Left ventricle myocardium inferior (tissue), 1 donor: Measurements from ENCODE around the gene NFKBIB. TPM values are rescaled to one million over a fixed set of nuclear protein-coding genes. Genes with fewer than 3 reads are reported as not detected.
"Not testable (repeated sequence)": the region's sequence is repeated elsewhere in the genome, so short reads cannot be mapped to it uniquely, and the experiment has no call there.

Source experiments
- DNase-seq: peaks from one replicate; pipeline ENCODE4 v3.0.0-alpha.2; 2020
- H3K27ac ChIP-seq: fragments of 200-600 bp; replicated peaks from 2 replicates; pipeline ENCODE4 v1.8.0; 2021
- H3K27me3 ChIP-seq: fragments of 200-600 bp; 2 replicates; pipeline ENCODE4 v1.8.0; 2021; ENCODE audit warnings: low read depth
- H3K36me3 ChIP-seq: fragments of 200-600 bp; 2 replicates; pipeline ENCODE4 v1.8.0; 2021
- H3K4me1 ChIP-seq: fragments of 200-600 bp; 2 replicates; pipeline ENCODE4 v1.8.0; 2021
- H3K4me3 ChIP-seq: fragments of 200-600 bp; 2 replicates; pipeline ENCODE4 v1.8.0; 2021; ENCODE audit warnings: mild to moderate bottlenecking, moderate library complexity
- H3K9me3 ChIP-seq: fragments of 200-600 bp; replicated peaks from 2 replicates; pipeline ENCODE4 v1.8.0; 2021
- intact Hi-C: fragments of 100-400 bp; cut with micrococcal nuclease; formaldehyde crosslinking; loops from one replicate; pipeline ENCODE4 v1.11.0; 2022
- total RNA-seq: library from RNA; stranded (reverse); fragmentation: NEBNext Ultra II Directional; extraction: Animal tissue kit (Norgen Biotek cat#: 25700); gene quantifications from one replicate; pipeline ENCODE4 v1.2.1, GENCODE V29; 2021
- TF ChIP-seq, protein P1 (sequence below): fragments of 200-600 bp; IDR thresholded peaks from 2 replicates; pipeline ENCODE4 v1.8.0; 2021; ENCODE audit warnings: antibody characterized with exemption, mild to moderate bottlenecking, borderline replicate concordance
- donor health status: DM: no; HTN: yes; CAD: no; lungs with severe emphysema.

NFKBIB gene
- total RNA-seq, 1 donor from 2014 or later = 18.4 TPM

DNA sequence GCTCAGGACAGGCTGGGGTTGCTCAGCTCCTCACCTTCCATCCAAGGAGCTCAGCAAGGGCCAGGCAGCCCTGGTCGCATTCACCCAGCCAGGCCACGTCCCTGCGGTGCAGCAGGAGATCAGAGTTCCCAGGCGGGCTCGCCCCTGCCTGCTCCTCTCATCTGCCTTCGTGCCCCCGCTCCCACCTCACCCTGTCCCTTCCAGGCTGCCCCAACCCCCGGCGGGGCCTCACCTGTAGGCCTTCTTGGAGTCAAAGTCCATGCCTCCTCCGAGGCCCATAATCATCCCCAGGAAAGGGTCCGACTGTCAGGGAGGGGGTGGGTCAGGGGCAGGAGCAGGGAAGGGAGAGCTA is 20.4 kb upstream of the NFKBIB start:
- DNase-seq = no peak
- peaks cover 54% of the 10 kb centered on the region for H3K36me3 ChIP-seq
- TF ChIP-seq, protein P1, sequence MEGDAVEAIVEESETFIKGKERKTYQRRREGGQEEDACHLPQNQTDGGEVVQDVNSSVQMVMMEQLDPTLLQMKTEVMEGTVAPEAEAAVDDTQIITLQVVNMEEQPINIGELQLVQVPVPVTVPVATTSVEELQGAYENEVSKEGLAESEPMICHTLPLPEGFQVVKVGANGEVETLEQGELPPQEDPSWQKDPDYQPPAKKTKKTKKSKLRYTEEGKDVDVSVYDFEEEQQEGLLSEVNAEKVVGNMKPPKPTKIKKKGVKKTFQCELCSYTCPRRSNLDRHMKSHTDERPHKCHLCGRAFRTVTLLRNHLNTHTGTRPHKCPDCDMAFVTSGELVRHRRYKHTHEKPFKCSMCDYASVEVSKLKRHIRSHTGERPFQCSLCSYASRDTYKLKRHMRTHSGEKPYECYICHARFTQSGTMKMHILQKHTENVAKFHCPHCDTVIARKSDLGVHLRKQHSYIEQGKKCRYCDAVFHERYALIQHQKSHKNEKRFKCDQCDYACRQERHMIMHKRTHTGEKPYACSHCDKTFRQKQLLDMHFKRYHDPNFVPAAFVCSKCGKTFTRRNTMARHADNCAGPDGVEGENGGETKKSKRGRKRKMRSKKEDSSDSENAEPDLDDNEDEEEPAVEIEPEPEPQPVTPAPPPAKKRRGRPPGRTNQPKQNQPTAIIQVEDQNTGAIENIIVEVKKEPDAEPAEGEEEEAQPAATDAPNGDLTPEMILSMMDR = no peak
- H3K4me1 ChIP-seq = peaks cover 17% of the 10 kb centered on the region
- no peak overlapping the region for H3K27ac ChIP-seq
- intact Hi-C loops = no loop called here
- no peaks in the 10 kb centered on the region for H3K27me3 ChIP-seq
- H3K9me3 ChIP-seq = no peaks in the 10 kb centered on the region
- H3K4me3 ChIP-seq = no peak overlapping the region

DNA sequence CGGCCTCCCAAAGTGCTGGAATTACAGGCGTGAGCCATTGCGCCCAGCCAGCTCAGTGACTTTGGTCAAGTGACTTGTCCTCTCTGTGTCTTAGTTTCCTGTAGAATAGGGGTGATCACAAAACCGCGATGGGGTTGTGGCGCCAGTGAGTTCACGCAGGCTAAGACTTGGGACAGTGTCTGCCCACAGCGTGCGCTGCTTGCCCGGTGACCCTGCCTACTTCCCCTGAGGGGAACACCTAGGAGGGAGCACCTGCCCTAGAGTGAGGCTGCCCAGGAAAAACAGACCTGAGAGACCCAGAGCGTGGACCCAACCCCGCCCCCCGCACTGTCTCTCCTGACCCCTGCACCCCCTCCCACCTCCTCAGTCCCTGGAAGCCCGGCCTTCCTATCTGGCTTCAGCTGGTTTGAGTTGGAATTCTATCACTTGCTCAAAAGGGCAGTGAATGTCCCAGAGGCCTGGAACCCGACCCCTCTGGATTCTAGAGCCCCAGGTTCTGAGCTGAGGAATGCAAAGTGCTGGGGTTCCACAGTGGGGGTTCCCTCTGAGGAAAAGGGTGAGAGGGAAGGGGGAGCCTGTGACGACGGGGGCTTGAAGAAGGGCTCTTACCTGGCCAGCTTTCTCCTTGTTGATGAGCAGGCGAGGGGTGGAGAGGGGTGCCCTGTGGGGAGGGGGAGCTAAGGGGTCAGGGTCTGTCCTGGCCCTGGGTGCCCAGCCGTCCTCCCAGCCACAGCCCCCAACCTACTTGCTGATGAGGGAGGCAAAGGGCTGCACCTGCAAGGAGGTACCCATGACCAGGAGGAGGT is 19.5 kb upstream of the NFKBIB start:
- DNase-seq = no peak
- TF ChIP-seq, protein P1 = no peak
- H3K4me1 ChIP-seq = peaks cover 17% of the 10 kb centered on the region
- no peaks in the 10 kb centered on the region for H3K27me3 ChIP-seq
- peaks cover 54% of the 10 kb centered on the region for H3K36me3 ChIP-seq
- no peaks in the 10 kb centered on the region for H3K9me3 ChIP-seq
- intact Hi-C loops = no loop called here
- H3K27ac ChIP-seq = no peak overlapping the region
- H3K4me3 ChIP-seq = no peak overlapping the region

DNA sequence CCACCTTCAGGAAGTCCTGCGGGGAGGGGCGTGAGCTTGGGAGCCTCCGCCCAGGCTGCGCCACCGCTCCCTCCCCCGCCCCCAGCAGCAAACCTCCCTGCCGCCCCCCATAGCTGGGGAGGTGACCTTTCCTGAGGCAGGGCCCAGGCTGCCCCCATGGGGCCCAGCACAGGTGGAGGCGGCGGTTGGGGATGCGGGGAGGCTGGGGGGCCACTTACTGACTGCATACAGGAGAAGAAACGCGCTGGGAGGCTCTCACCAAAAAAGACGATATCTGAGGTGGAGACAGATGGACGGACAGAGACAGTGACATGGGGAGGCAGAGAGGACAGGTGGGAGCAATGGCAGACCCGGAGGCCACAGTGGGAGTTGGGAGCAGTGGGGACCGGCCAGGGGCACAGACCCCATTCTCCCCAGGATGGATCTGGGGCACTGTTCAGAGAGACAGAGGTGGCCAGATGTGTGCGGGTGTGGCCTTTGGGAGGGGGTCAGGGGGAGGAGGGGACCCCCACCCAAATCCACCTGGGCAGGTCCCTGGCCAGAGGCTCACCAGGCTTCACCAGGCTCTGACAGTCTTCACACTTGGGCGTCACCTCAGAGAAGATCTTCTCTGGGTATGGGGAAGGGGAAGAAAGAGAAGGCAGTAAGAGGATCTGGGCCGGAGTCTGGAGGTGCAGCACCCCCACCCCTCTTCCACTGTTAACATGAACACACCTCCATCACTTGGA is 18.7 kb upstream of the NFKBIB start:
- peaks cover 54% of the 10 kb centered on the region for H3K36me3 ChIP-seq
- H3K4me3 ChIP-seq = no peak overlapping the region
- TF ChIP-seq, protein P1 = no peak
- H3K27me3 ChIP-seq = no peaks in the 10 kb centered on the region
- DNase-seq = no peak
- no peaks in the 10 kb centered on the region for H3K9me3 ChIP-seq
- intact Hi-C loops = no loop called here
- no peak overlapping the region for H3K27ac ChIP-seq
- H3K4me1 ChIP-seq = peaks cover 24% of the 10 kb centered on the region

DNA sequence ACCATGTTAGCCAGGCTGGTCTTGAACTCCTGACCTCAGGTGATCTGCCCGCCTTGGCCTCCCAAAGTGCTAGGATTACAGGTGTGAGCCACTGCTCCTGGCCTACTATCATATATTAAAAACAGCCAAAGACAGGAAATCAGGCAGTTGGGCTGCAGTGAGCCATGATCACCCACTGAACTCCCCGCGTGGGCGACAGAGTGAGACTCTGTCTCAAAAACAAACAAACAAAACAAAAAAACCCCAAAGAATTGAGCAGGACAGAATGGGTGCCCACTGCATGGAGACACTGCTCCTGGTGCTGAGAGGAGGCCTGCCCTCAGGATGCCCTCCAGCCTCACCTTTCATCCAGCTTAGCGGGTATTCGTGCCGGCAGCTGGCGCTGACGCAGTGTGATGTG is 16.5 kb upstream of the NFKBIB start:
- Histone ChIP-seq H3K4me1 (peaks cover 18% of the 10 kb centered on the region), H3K27me3 (no peaks in the 10 kb centered on the region), H3K4me3 (no peak overlapping the region), H3K36me3 (peaks cover 63% of the 10 kb centered on the region), H3K9me3 (no peaks in the 10 kb centered on the region), H3K27ac (no peak overlapping the region)
- TF ChIP-seq, protein P1 = no peak
- intact Hi-C loops = no loop called here
- no peak for DNase-seq

DNA sequence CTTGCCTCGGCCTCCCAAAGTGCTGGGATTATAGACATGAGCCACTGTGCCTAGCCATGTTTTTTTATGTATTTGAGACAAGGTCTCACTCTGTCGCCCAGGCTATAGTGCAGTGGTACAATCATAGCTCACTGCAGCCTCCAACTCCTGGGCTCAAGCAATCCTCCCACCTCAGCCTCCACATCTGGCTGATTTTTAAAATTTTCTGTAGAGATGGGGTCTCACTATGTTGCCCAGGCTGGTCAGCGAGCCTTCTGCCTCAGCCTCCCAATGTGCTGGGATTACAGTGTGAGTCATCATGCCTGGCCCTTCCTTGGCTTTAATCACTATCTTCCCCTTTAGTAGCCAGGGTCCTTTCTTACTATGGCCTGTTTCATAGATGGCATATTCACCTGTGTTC is 15.1 kb upstream of the NFKBIB start:
- peaks cover 12% of the 10 kb centered on the region for H3K4me1 ChIP-seq
- peaks cover 68% of the 10 kb centered on the region for H3K36me3 ChIP-seq
- H3K4me3 ChIP-seq, H3K9me3 ChIP-seq, DNase-seq, H3K27ac ChIP-seq, H3K27me3 ChIP-seq, intact Hi-C loops: not testable (repeated sequence)

DNA sequence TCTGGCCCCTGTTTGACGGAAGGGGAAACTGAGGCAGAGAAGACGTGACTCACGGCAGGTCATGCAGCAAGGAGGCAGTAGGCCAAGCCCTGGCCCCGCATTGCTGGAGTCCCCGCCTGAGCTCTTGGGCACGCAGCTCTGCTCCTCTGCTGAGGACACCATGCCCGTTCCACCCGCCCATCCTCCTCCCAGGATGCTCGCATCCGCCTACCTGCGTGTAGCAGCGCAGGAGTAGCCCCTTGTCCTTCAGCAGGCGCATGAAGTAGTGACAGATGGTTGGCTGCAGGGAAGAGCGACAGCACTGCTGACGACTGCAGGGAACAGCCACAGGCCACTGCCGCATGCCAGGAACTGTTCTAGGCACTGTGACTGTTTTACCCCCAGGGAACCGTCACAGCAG is 10.9 kb upstream of the NFKBIB start:
- intact Hi-C loops = no loop called here
- peaks cover 47% of the 10 kb centered on the region for H3K36me3 ChIP-seq
- no peaks in the 10 kb centered on the region for H3K9me3 ChIP-seq
- no peaks in the 10 kb centered on the region for H3K27me3 ChIP-seq
- DNase-seq = no peak
- H3K27ac ChIP-seq = no peak overlapping the region
- H3K4me3 ChIP-seq = no peak overlapping the region
- TF ChIP-seq, protein P1 = no peak
- H3K4me1 ChIP-seq = peaks cover 41% of the 10 kb centered on the region
